Kidney epithelial cell (primary cell): ENCODE results near the gene UROC1. TPM values are rescaled to one million over a fixed set of nuclear protein-coding genes. Genes with fewer than 3 reads are reported as not detected.

ENCODE experiments used
- DNase-seq: peaks from one replicate; pipeline ENCODE4 v3.0.0-alpha.2; 2010; ENCODE audit warnings: low read depth
- H3K27me3 ChIP-seq: 2 replicates; pipeline ENCODE4 v1.6.0; 2011; ENCODE audit warnings: low read length; ENCODE audit not compliant: control insufficient read depth, insufficient read depth
- H3K36me3 ChIP-seq: 2 replicates; pipeline ENCODE4 v1.5.1; 2011; ENCODE audit warnings: low read length; ENCODE audit not compliant: control insufficient read depth, insufficient read depth
- H3K4me3 ChIP-seq: 2 replicates; pipeline ENCODE4 v1.5.1; 2011; ENCODE audit warnings: low read depth, mild to moderate bottlenecking, control low read depth, low read length
- CTCF ChIP-seq: IDR thresholded peaks from 2 replicates; pipeline ENCODE4 v1.5.1; 2011; ENCODE audit warnings: mild to moderate bottlenecking, moderate library complexity, low read length, control low read depth, inconsistent platforms; ENCODE audit not compliant: insufficient read depth, poor library complexity, severe bottlenecking
- total RNA-seq: library from RNA; depleted of rRNA; stranded (reverse); fragments of >200 nt; gene quantifications from 2 replicates; pipeline ENCODE4 v1.2.3, GENCODE V29; 2015

Gene UROC1
- total RNA-seq, 1 donor from 2014 or later: not detected

- Histone ChIP-seq H3K4me3 (no peak overlapping the region), H3K27me3 (no peaks in the 10 kb centered on the region), H3K36me3 (no peaks in the 10 kb centered on the region)
- TF ChIP-seq CTCF: no peak
- DNase-seq: no peak
Observed at GRCh38 chr3:126438746-126439145, 78.8 kb downstream of the UROC1 start.

- Histone ChIP-seq H3K4me3 (no peak overlapping the region), H3K36me3 (no peaks in the 10 kb centered on the region), H3K27me3 (no peaks in the 10 kb centered on the region)
- no peak for TF ChIP-seq CTCF
- no peak for DNase-seq
Observed at GRCh38 chr3:126438186-126438585, 79.4 kb downstream of the UROC1 start.

DNA sequence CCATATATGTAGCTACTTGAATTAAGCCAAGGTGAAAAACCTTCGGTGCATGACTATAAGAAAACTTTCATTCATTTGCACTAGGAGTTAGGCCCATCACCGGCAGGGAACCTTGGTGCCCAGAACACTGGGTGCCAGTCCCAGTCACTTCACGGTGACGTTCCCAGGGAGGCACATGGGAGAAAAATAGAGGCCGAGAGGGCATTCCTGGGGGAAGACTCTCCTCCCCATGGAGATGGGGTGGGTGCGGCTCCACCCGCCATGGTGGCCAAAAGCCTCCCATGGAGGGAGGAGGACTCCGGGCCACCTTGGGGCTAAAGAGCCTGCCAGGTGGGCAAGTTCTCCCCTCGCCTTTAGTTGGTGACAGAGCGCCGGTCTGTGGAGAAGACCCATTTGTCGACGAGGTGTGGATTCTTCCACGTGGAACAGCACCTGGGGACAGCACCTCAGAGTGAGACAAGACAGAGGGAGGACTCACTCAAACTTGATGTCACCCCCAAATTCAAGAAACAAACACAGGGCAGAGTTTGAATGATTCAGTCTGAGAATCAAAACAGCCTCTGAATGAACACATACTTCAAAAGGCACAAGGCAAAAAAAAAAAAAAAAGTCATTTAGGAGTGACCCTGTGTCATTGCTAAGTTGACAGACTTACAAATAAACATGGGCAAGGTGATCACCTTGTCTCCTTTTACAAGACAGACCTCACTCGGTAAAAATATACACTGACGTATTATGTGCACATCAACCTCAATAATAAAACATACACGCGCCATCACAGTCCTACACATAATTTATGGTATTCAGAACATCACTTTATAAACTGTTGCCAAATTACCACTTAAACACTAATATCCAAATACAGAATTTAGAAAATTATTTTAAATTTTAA lies 80.5 kb downstream of the UROC1 start:
- Histone ChIP-seq H3K27me3 (no peaks in the 10 kb centered on the region), H3K36me3 (no peaks in the 10 kb centered on the region), H3K4me3 (no peak overlapping the region)
- TF ChIP-seq CTCF: no peak
- DNase-seq: no peak

DNA sequence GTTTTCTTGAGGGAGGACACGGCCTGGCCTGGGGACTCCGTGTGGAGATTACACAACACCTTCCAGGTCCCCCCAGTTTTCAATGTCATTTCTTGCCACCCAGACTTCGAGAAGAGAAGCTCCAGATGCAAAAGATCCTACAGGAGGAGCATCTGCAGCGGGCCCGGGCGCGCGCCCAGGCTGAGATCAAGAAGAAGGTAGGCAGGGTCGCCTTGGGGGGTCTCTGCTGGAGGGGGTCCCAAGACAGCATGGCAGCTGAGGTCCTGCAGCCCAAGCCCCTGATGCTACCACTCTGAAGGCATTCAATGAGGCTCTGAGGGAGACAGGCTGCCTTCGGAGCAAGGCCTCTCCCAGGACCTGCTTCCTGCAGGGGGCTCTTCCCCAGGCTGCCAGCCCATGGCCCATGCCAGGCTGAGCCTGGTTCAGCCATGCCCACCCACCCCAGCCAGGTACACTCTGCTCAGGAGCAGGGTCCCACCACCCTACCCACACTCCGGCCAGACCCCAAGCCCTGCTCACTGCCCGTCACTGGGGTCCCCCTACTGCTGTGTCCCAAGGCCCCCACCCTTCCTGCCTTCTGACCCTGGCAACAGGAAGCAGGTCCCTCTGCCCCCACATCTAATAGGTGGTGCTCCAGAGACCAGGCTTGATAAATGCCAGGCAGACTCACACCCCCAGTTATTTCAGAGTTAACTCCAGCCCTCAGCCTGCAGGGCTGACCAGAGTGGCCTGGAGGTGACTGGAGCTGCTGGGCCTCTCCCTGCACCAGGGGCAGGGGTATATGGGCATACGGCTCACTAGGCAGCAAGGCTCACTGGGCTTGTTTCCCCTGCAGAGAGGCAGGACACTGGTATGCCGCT lies 81.9 kb downstream of the UROC1 start:
- no peak overlapping the region for H3K4me3 ChIP-seq
- TF ChIP-seq CTCF: no peak
- H3K36me3 ChIP-seq: no peaks in the 10 kb centered on the region
- H3K27me3 ChIP-seq: no peaks in the 10 kb centered on the region
- DNase-seq: no peak

GRCh38 chr3:126434931-126435411 lies 82.6 kb downstream of the UROC1 start:
- Histone ChIP-seq H3K4me3 (no peak overlapping the region), H3K27me3 (no peaks in the 10 kb centered on the region), H3K36me3 (no peaks in the 10 kb centered on the region)
- no peak for TF ChIP-seq CTCF
- no peak for DNase-seq
